Neural progenitor cell (in vitro differentiated cells): ENCODE data around the gene EVL.

Experiments used
- CTCF ChIP-seq: fragments of 200-600 bp; sonication (generic); IDR thresholded peaks from 2 replicates; pipeline ENCODE4 v1.5.1; 2017; ENCODE audit warnings: antibody characterized with exemption, mild to moderate bottlenecking
- EZH2 ChIP-seq: fragments of 200-600 bp; sonication (generic); IDR thresholded peaks from 2 replicates; pipeline ENCODE4 v1.6.1; 2017; ENCODE audit warnings: antibody characterized with exemption, mild to moderate bottlenecking, moderate library complexity

DNA sequence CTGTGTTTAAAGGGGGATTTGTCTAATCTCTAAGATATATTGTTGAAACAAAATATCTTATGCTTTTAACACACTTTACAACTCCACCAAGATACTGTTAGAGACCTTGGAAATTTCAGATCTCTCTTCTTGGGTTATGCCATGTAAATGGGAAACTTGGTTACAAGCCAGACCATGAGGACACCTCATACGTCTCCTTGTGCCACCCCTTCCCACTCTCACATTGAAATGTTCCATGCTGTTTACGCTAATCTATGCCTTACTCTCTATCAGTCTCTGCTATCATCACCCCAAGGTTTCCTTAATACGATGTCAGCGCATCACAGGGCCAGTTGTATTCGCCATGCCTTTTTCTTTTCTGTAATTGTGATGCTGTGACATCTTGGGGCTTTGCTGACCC, 107.6 kb downstream of the EVL start:
- TF ChIP-seq CTCF (no peak), EZH2 (no peak)
